ENCODE measurements around the gene GOT1. TPM values are rescaled to one million over a fixed set of nuclear protein-coding genes. Genes with fewer than 3 reads are reported as not detected.

The GOT1 gene
- total RNA-seq, 2 donors from 2014 or later = 12.3 to 14.3 TPM

DNA sequence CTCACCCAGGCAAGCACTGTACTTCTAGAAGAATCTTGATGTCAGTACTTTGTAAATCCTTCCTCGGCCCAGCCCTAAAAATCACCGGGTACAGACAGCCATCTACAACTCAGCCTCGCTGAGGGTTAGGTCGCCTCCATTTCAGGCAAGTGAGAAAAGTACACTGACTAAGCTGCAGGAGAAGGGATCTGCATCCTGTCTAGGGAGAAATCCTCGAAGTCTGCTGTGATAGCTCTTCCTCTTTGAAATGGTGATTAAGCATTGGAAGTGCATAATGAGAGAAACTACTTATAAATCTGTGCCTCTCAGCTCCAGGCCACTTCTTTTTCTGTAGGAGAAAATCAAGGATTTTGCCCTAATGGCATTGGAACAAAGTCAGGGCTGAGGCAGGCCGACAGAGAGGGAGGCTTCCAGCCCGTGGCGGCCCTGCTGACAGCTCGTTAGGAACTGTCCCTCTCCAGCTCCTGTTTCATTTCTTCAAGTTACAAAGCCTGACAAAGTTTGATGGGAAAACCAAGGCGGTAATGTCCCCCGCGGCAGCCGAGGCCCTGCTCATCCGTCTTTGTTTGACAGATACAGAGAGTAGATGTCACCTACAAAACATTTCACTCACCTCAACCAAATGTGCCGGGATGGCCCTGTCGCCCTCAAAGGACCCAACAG lies 14.1 kb upstream of the GOT1 start:
- DNase-seq (ENCODE audit: low spot score) (no peak), ATAC-seq (ENCODE audit: insufficient number of reproducible peaks, low FRiP score, low read depth) (no peak)
- H3K27ac ChIP-seq = no peak overlapping the region
- H3K4me1 ChIP-seq (ENCODE audit: control insufficient read depth in 1 of 2, low read depth in 2 of 2) = no peaks in the 10 kb centered on the region
- no peak overlapping the region for H3K4me3 ChIP-seq
- no peaks in the 10 kb centered on the region for H3K36me3 ChIP-seq
- TF ChIP-seq, protein P1, sequence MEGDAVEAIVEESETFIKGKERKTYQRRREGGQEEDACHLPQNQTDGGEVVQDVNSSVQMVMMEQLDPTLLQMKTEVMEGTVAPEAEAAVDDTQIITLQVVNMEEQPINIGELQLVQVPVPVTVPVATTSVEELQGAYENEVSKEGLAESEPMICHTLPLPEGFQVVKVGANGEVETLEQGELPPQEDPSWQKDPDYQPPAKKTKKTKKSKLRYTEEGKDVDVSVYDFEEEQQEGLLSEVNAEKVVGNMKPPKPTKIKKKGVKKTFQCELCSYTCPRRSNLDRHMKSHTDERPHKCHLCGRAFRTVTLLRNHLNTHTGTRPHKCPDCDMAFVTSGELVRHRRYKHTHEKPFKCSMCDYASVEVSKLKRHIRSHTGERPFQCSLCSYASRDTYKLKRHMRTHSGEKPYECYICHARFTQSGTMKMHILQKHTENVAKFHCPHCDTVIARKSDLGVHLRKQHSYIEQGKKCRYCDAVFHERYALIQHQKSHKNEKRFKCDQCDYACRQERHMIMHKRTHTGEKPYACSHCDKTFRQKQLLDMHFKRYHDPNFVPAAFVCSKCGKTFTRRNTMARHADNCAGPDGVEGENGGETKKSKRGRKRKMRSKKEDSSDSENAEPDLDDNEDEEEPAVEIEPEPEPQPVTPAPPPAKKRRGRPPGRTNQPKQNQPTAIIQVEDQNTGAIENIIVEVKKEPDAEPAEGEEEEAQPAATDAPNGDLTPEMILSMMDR (IDR thresholded peaks at IDR 0.05) = no peak
- no peaks in the 10 kb centered on the region for H3K27me3 ChIP-seq (replicated peaks; ENCODE audit: insufficient read depth)
- H3K9me3 ChIP-seq = no peaks in the 10 kb centered on the region

DNA sequence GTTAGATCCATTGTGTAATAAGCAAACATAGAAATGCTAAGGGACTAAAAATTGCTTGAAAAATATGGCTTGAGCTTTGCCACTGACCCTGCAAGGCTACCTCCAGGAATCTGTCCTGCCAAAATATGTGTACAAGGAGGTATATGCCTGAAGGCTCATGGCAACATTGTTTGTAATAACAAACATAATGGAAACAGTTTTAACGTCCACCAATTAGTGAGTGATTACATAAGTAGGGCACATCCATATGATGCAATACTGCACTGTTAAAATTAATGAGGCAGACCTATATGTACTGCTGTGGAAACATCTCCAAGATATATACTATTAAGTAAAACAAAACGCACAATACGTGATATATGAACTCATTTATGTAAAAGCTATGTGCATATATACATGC lies 13.1 kb upstream of the GOT1 start:
- TF ChIP-seq, protein P1 (IDR thresholded peaks at IDR 0.05) = no peak
- no peaks in the 10 kb centered on the region for H3K9me3 ChIP-seq
- no peaks in the 10 kb centered on the region for H3K27me3 ChIP-seq (replicated peaks; ENCODE audit: insufficient read depth)
- H3K4me3 ChIP-seq = no peak overlapping the region
- no peak for ATAC-seq (ENCODE audit: insufficient number of reproducible peaks, low FRiP score, low read depth)
- DNase-seq (ENCODE audit: low spot score) = no peak
- H3K4me1 ChIP-seq (ENCODE audit: control insufficient read depth in 1 of 2, low read depth in 2 of 2) = no peaks in the 10 kb centered on the region
- H3K27ac ChIP-seq = no peak overlapping the region
- no peaks in the 10 kb centered on the region for H3K36me3 ChIP-seq

GRCh38 chr10:99442394-99442793 lies 12.0 kb upstream of the GOT1 start:
- no peaks in the 10 kb centered on the region for H3K4me1 ChIP-seq (ENCODE audit: control insufficient read depth in 1 of 2, low read depth in 2 of 2)
- no peaks in the 10 kb centered on the region for H3K27me3 ChIP-seq (replicated peaks; ENCODE audit: insufficient read depth)
- H3K9me3 ChIP-seq = no peaks in the 10 kb centered on the region
- H3K36me3 ChIP-seq = no peaks in the 10 kb centered on the region
- no peak overlapping the region for H3K4me3 ChIP-seq
- no peak overlapping the region for H3K27ac ChIP-seq
- ATAC-seq (ENCODE audit: insufficient number of reproducible peaks, low FRiP score, low read depth) (no peak), DNase-seq (ENCODE audit: low spot score) (no peak)
- TF ChIP-seq, protein P1 (IDR thresholded peaks at IDR 0.05) = no peak

DNA sequence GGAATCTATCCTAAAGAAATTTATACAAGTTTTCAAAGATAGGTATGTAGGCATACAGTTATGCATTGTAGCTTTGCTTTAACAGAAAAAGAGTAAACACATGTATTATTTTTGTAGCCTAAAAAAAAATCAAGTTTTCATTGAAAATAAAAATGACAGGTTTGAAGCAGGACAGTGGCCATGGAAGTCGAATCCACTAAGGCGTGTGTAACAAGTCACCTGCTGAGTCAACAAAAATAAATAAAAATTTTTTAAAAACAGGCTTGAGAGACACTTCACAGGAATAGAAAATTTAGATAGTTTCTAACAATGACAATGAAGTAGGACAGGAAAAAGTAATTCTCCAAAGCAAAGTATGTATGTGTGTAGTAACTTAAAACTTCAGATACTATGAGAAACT lies 8.5 kb upstream of the GOT1 start:
- Histone ChIP-seq H3K9me3 (no peaks in the 10 kb centered on the region), H3K4me1 (ENCODE audit: control insufficient read depth in 1 of 2, low read depth in 2 of 2) (no peaks in the 10 kb centered on the region), H3K27me3 (replicated peaks; ENCODE audit: insufficient read depth) (no peaks in the 10 kb centered on the region), H3K27ac (no peak overlapping the region), H3K4me3 (no peak overlapping the region), H3K36me3 (no peaks in the 10 kb centered on the region)
- ATAC-seq (ENCODE audit: insufficient number of reproducible peaks, low FRiP score, low read depth) (no peak), DNase-seq (ENCODE audit: low spot score) (no peak)
- TF ChIP-seq, protein P1 (IDR thresholded peaks at IDR 0.05) = no peak

- Histone ChIP-seq H3K36me3 (no peaks in the 10 kb centered on the region), H3K4me1 (ENCODE audit: control insufficient read depth in 1 of 2, low read depth in 2 of 2) (peaks cover 2 to 12% of the 10 kb centered on the region in 2 donors), H3K9me3 (no peaks in the 10 kb centered on the region), H3K4me3 (no peak overlapping the region), H3K27ac (no peak overlapping the region), H3K27me3 (replicated peaks; ENCODE audit: insufficient read depth) (no peaks in the 10 kb centered on the region)
- DNase-seq (ENCODE audit: low spot score) (no peak), ATAC-seq (ENCODE audit: insufficient number of reproducible peaks, low FRiP score, low read depth) (no peak)
- TF ChIP-seq, protein P1 (IDR thresholded peaks at IDR 0.05) = peak; percentile 37
Observed at GRCh38 chr10:99435986-99436638, 5.7 kb upstream of the GOT1 start.
